Measurements from ENCODE around the gene ADAMTS1. TPM values are rescaled to one million over a fixed set of nuclear protein-coding genes. Genes with fewer than 3 reads are reported as not detected.

Gene ADAMTS1
- total RNA-seq, 1 donor from 2014 or later: 27.2 TPM

DNA sequence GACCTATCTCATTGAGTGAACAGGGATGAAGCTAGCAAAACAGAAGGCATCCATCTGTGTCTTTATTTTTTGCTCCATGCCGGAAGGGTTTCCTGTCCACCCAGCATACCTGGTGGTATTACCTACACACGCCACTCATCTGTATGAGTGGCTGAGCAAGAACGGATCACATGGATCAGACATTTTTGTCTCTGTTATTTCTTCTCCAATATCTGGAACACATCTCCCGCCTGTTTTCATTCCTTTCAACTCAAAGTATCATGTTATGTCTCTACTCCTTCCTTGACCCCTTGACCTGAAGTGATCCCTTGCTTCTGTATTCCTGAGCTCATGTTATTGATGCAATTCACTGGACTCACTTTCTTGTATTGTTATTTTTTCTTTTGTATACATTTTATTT is 24.7 kb downstream of the ADAMTS1 start:
- H3K36me3 Mint-ChIP-seq (ENCODE audit: low read depth): no peaks in the 10 kb centered on the region

DNA sequence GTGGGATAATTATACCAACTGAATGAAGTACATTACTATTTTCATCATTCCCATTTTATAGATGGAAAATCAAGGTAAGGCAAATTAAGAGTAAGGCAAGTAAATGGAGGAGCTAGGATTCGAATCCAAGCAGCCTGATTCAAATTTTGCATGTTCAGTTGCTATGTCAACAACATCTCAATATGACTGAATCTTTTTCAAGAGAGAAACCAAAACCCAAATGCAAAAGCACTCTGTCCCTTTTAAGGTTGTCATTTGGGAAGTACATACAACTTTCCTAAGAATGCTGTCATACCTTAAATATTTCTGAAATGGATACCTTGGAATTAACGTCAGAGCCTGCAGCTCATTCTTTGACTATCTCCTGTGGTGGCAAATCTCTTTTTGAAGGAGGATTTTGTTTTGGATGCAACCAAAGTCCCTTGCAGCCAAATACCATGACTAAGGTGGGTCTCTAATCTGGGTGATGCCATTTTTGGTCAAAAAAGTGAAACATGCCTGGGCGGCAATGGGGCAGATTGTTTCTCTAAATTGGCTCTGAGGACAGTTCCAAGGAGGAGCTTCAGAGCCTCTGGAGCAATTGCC is 25.4 kb downstream of the ADAMTS1 start:
- TF ChIP-seq, protein P1, sequence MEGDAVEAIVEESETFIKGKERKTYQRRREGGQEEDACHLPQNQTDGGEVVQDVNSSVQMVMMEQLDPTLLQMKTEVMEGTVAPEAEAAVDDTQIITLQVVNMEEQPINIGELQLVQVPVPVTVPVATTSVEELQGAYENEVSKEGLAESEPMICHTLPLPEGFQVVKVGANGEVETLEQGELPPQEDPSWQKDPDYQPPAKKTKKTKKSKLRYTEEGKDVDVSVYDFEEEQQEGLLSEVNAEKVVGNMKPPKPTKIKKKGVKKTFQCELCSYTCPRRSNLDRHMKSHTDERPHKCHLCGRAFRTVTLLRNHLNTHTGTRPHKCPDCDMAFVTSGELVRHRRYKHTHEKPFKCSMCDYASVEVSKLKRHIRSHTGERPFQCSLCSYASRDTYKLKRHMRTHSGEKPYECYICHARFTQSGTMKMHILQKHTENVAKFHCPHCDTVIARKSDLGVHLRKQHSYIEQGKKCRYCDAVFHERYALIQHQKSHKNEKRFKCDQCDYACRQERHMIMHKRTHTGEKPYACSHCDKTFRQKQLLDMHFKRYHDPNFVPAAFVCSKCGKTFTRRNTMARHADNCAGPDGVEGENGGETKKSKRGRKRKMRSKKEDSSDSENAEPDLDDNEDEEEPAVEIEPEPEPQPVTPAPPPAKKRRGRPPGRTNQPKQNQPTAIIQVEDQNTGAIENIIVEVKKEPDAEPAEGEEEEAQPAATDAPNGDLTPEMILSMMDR (IDR thresholded peaks at IDR 0.05): no peak
- Mint-ChIP-seq H3K4me3 (ENCODE audit: unreplicated experiment) (no peak overlapping the region), H3K27me3 (ENCODE audit: low read depth) (no peaks in the 10 kb centered on the region), H3K36me3 (ENCODE audit: low read depth) (no peaks in the 10 kb centered on the region), H3K9me3 (ENCODE audit: low read depth) (no peaks in the 10 kb centered on the region), H3K4me1 (ENCODE audit: low read depth) (peaks cover 4% of the 10 kb centered on the region), H3K27ac (ENCODE audit: unreplicated experiment) (no peak overlapping the region)
- no peak for DNase-seq (ENCODE audit: low spot score)

More for the DNA sequence above, 24.7 kb downstream of the ADAMTS1 start:
- Mint-ChIP-seq H3K4me1 (ENCODE audit: low read depth) (peaks cover 3% of the 10 kb centered on the region), H3K27ac (ENCODE audit: unreplicated experiment) (no peak overlapping the region), H3K4me3 (ENCODE audit: unreplicated experiment) (no peak overlapping the region), H3K9me3 (ENCODE audit: low read depth) (no peaks in the 10 kb centered on the region), H3K27me3 (ENCODE audit: low read depth) (no peaks in the 10 kb centered on the region)
- no peak for DNase-seq (ENCODE audit: low spot score)
- TF ChIP-seq, protein P1 (IDR thresholded peaks at IDR 0.05): no peak

DNA sequence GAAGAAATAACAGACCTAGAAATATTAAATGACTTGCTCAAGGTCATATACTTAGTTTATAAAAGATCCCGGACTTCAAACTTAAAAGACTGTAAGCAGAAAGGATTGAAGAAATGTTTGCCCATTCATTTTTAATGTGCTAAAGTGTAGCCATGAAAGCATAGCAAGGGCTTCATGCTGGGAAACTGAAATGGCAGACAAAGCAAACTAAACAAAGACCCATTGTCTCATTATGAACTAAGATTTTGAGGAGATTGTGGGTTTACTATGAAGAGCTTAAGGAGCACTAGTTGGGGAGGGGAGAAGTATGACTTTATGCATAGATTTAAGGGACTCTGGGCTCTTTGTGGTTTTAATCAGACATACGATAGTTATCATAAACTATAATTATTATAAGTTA is 26.3 kb downstream of the ADAMTS1 start:
- H3K4me3 Mint-ChIP-seq (ENCODE audit: unreplicated experiment): no peak overlapping the region

DNA sequence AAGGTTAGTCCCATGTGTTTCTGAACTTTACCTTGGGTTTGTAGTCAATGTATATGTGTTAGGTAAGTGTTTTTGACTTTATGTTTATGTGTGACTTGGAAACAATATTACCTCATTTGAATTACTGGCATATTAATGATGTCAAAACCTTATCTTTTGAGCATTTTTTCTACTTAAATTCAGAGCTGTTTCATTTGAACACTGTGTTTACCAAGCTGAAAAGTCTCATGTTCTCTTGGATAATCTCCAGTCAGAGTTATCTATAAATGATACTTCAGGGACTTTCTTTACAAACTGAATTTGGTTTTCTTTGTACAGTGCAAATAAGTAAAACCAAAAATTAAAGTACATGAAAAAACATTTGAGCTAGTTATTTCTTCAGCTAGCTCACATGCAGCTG is 30.0 kb downstream of the ADAMTS1 start:
- TF ChIP-seq, protein P1 (IDR thresholded peaks at IDR 0.05): no peak
- Mint-ChIP-seq H3K27me3 (ENCODE audit: low read depth) (no peaks in the 10 kb centered on the region), H3K36me3 (ENCODE audit: low read depth) (no peaks in the 10 kb centered on the region), H3K4me1 (ENCODE audit: low read depth) (peaks cover 15% of the 10 kb centered on the region), H3K9me3 (ENCODE audit: low read depth) (no peaks in the 10 kb centered on the region), H3K27ac (ENCODE audit: unreplicated experiment) (no peak overlapping the region), H3K4me3 (ENCODE audit: unreplicated experiment) (no peak overlapping the region)
- no peak for DNase-seq (ENCODE audit: low spot score)

More for the DNA sequence above, 26.3 kb downstream of the ADAMTS1 start:
- DNase-seq (ENCODE audit: low spot score): no peak
- H3K9me3 Mint-ChIP-seq (ENCODE audit: low read depth): no peaks in the 10 kb centered on the region
- H3K4me1 Mint-ChIP-seq (ENCODE audit: low read depth): peaks cover 8% of the 10 kb centered on the region
- H3K27ac Mint-ChIP-seq (ENCODE audit: unreplicated experiment): no peak overlapping the region
- no peaks in the 10 kb centered on the region for H3K27me3 Mint-ChIP-seq (ENCODE audit: low read depth)
- no peaks in the 10 kb centered on the region for H3K36me3 Mint-ChIP-seq (ENCODE audit: low read depth)
- TF ChIP-seq, protein P1 (IDR thresholded peaks at IDR 0.05): no peak

DNA sequence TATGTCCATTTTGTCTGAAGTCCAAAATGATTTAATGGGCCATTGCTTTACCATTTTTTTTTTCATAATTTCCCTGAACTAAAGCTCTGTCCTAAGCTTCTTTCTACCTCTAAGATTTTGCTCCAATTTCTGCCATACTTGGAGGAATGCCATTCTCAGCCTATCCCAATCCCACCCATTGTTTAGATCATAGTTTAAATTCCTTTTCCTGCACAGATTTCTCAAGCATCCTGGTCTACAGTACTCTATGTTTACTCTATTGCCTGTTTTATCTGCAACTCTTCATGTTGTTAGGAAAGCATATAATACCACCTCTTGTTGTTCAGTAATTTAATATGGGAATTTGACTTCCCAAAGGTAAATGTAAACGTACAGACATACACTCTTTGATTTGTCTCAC is 30.8 kb downstream of the ADAMTS1 start:
- Mint-ChIP-seq H3K4me1 (ENCODE audit: low read depth) (peaks cover 15% of the 10 kb centered on the region), H3K9me3 (ENCODE audit: low read depth) (no peaks in the 10 kb centered on the region), H3K27me3 (ENCODE audit: low read depth) (no peaks in the 10 kb centered on the region), H3K36me3 (ENCODE audit: low read depth) (no peaks in the 10 kb centered on the region), H3K4me3 (ENCODE audit: unreplicated experiment) (no peak overlapping the region), H3K27ac (ENCODE audit: unreplicated experiment) (no peak overlapping the region)
- DNase-seq (ENCODE audit: low spot score): no peak
- TF ChIP-seq, protein P1 (IDR thresholded peaks at IDR 0.05): no peak

Data from chondrocyte (in vitro differentiated cells).